Common myeloid progenitor, CD34-positive (primary cell): ENCODE measurements around the gene GRPEL1.

Experiments used
- CTCF ChIA-PET: fragments of 350-600 bp; sonication (Branson Sonifier 250); formaldehyde crosslinking; loops from one replicate; lab custom pipeline; 2021; ENCODE audit warnings: antibody characterized with exemption; lab: Charles Lee
- POLR2A ChIA-PET: fragments of 350-600 bp; sonication (Branson Sonifier 250); formaldehyde crosslinking; loops from one replicate; lab custom pipeline; 2021; ENCODE audit warnings: antibody characterized with exemption; lab: Charles Lee
- DNase-seq, 3 donors: peaks; one replicate each; pipeline versions ENCODE4 v3.0.0 to v3.0.0-alpha.2; 2013
- H3K27ac ChIP-seq, 2 experiments: 1 replicate in 1 of 2; 2 replicates in 1 of 2; pipeline ENCODE4 v1.7.0; 2013; ENCODE audit warnings: inconsistent platforms in 2 of 2, low read length in 2 of 2, mild to moderate bottlenecking in 2 of 2, low read depth in 1 of 2, moderate library complexity in 1 of 2; ENCODE audit not compliant: severe bottlenecking in 2 of 2, insufficient read depth in 1 of 2, poor library complexity in 1 of 2
- H3K27me3 ChIP-seq, 5 experiments: replicated peaks in 2 of 5; 1 replicate in 3 of 5; 2 replicates in 2 of 5; pipeline versions ENCODE4 v1.6.1 to v1.7.0; 2013; ENCODE audit warnings: low read length in 4 of 5, mild to moderate bottlenecking in 2 of 5, moderate library complexity in 2 of 5, inconsistent platforms in 1 of 5; ENCODE audit not compliant: insufficient read depth in 5 of 5, control insufficient read depth in 4 of 5
- H3K36me3 ChIP-seq, 4 experiments: 1 replicate in 2 of 4; 2 replicates in 2 of 4; pipeline versions ENCODE4 v1.6.1 to v1.7.0; 2013; ENCODE audit warnings: low read length in 3 of 4, control low read depth in 1 of 4, mild to moderate bottlenecking in 1 of 4; ENCODE audit not compliant: control insufficient read depth in 4 of 4, insufficient read depth in 4 of 4
- H3K4me1 ChIP-seq, 4 experiments: 1 replicate in 3 of 4; 2 replicates in 1 of 4; pipeline versions ENCODE4 v1.6.1 to v1.7.1; 2013; ENCODE audit warnings: low read length in 3 of 4, mild to moderate bottlenecking in 3 of 4, control low read depth in 1 of 4, inconsistent platforms in 1 of 4, moderate library complexity in 1 of 4; ENCODE audit not compliant: control insufficient read depth in 4 of 4, insufficient read depth in 4 of 4; ENCODE audit errors: control extremely low read depth in 1 of 4
- H3K4me3 ChIP-seq, 7 experiments: 1 replicate in 4 of 7; 2 replicates in 3 of 7; pipeline versions ENCODE4 v1.5.1 to v1.7.0; 2013; ENCODE audit warnings: mild to moderate bottlenecking in 7 of 7, low read length in 6 of 7, moderate library complexity in 6 of 7, inconsistent platforms in 2 of 7, low read depth in 2 of 7, control low read depth in 1 of 7; ENCODE audit not compliant: insufficient read depth in 4 of 7, control insufficient read depth in 1 of 7; ENCODE audit errors: extremely low read depth in 1 of 7
- H3K9me3 ChIP-seq, 5 experiments: 1 replicate in 4 of 5; 2 replicates in 1 of 5; pipeline versions ENCODE4 v1.6.1 to v1.7.1; 2013; ENCODE audit warnings: low read length in 4 of 5, mild to moderate bottlenecking in 2 of 5, inconsistent platforms in 1 of 5, low read depth in 1 of 5, moderate library complexity in 1 of 5; ENCODE audit not compliant: control insufficient read depth in 4 of 5, insufficient read depth in 2 of 5; ENCODE audit errors: control extremely low read depth in 1 of 5
- WGBS: methylation state at CpG from one replicate; pipeline ENCODE4 v1.1.5; 2013; ENCODE audit not compliant: insufficient coverage; 5-methylcytosine and 5-hydroxymethylcytosine counted together

GRPEL1 gene

GRCh38 chr4:7044137-7044930 is 23.5 kb downstream of the GRPEL1 start:
- peak overlapping the region in 1 of 2 experiments; percentile 45 for H3K27ac ChIP-seq
- CTCF ChIA-PET = interaction anchor here (0.8 to 9.1 kb wide), 5 partner anchors 10 to 58 kb away, joined by 3 to 113 read pairs (median 4); partner anchors contain the start of gene GRPEL1

DNA sequence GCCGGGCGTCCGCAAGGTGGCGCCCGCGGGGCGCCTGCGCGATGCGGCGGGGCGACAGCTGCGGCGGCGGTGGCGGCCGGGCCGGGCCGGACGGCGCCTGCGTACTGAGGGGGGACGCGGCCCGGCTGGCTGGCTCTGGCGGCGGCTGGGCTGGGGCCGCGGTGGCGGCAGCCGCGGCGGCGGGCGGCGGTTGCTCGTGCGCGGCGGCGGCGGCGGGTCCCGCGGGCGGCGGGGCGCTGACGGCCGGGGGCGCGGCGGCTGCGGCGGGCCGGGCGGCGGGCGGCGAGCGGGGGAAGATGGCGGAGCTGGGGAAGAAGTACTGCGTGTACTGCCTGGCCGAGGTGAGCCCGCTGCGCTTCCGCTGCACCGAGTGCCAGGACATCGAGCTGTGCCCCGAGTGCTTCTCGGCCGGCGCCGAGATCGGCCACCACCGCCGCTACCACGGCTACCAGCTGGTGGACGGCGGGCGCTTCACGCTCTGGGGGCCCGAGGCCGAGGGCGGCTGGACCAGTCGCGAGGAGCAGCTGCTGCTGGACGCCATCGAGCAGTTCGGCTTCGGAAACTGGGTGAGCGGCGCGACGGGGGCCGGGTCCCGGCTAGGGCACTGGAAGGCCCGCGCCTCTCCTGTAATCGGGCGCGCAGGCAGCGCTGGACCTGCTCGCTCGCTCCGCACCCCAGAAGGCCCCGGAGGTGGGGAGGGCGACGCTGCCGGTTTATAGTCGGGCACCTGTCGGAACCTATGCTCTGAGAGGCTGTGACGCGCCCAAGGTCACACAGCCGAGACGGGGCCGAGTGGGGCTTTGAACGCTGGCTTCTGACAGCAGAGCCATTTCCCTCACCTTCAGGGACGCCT is 24.4 kb downstream of the GRPEL1 start, which contains the start of gene TADA2B:
TSS of gene TADA2B (plus strand) at position 89 of the 853 bp plus-strand sequence. CDS start at position 297, 208 bp downstream.
- WGBS = under 1% methylated on average over 60 of the region's 119 CpGs
- Histone ChIP-seq H3K9me3 (no peaks in the 10 kb centered on the region), H3K4me1 (peaks cover 3 to 28% (median 26%) of the 10 kb centered on the region in 4 experiments), H3K36me3 (no peaks in the 10 kb centered on the region), H3K27me3 (peaks cover 0 to 84% (median 44%) of the 10 kb centered on the region in 5 experiments), H3K4me3 (peak within 1 kb of the TSS; percentile 59 to 86 (median 76)), H3K27ac (peak within 1 kb of the TSS in 1 of 2 experiments; percentile 45)
- ChIA-PET POLR2A (interaction anchor here (0.7 kb wide), 1 partner anchor 87 kb away, joined by 3 read pairs; no protein-coding TSS in a partner anchor), CTCF (interaction anchor here (1.2 to 9.1 kb wide), 6 partner anchors 8 to 58 kb away, joined by 3 to 113 read pairs (median 4); partner anchors contain the start of gene GRPEL1)
- DNase-seq = peak; percentile 22 to 58 (median 40)

More at GRCh38 chr4:7044137-7044930, 23.5 kb downstream of the GRPEL1 start:
- H3K4me1 ChIP-seq = peaks cover 3 to 28% (median 26%) of the 10 kb centered on the region in 4 experiments
- 46% methylated on average over 27 of the region's 29 CpGs for WGBS
- H3K27me3 ChIP-seq = peaks cover 0 to 87% (median 47%) of the 10 kb centered on the region in 5 experiments
- H3K4me3 ChIP-seq = peak overlapping the region; percentile 59 to 86 (median 76)
- no peaks in the 10 kb centered on the region for H3K9me3 ChIP-seq
- POLR2A ChIA-PET = no interaction called here
- DNase-seq = no peak
- H3K36me3 ChIP-seq = no peaks in the 10 kb centered on the region

GRCh38 chr4:7042503-7043283 is 25.2 kb downstream of the GRPEL1 start:
- no peaks in the 10 kb centered on the region for H3K9me3 ChIP-seq
- H3K27ac ChIP-seq = no peak overlapping the region
- no peaks in the 10 kb centered on the region for H3K36me3 ChIP-seq
- H3K27me3 ChIP-seq = peaks cover 0 to 84% (median 45%) of the 10 kb centered on the region in 5 experiments
- under 1% methylated on average over 85 of the region's 90 CpGs for WGBS
- CTCF ChIA-PET = interaction anchor here (1.2 to 9.1 kb wide), 7 partner anchors 9 to 59 kb away, joined by 3 to 113 read pairs (median 4); partner anchors contain the start of gene GRPEL1
- H3K4me3 ChIP-seq = peak overlapping the region; percentile 31 to 86 (median 61)
- peaks cover 3 to 28% (median 26%) of the 10 kb centered on the region in 4 experiments for H3K4me1 ChIP-seq
- DNase-seq = peak; percentile 89 to 92 (median 91)
- POLR2A ChIA-PET = interaction anchor here (0.7 kb wide), 1 partner anchor 87 kb away, joined by 3 read pairs; no protein-coding TSS in a partner anchor

GRCh38 chr4:7041801-7042502 is 25.9 kb downstream of the GRPEL1 start:
- Histone ChIP-seq H3K36me3 (no peaks in the 10 kb centered on the region), H3K4me1 (peaks cover 3 to 28% (median 26%) of the 10 kb centered on the region in 4 experiments), H3K27me3 (peaks cover 0 to 83% (median 39%) of the 10 kb centered on the region in 5 experiments), H3K27ac (no peak overlapping the region), H3K4me3 (peak overlapping the region in 6 of 7 experiments; percentile 31 to 86 (median 66)), H3K9me3 (no peaks in the 10 kb centered on the region)
- POLR2A ChIA-PET = no interaction called here
- DNase-seq = peak in 2 of 3 donors; percentile 23 to 37
- 18% methylated on average over 41 of the region's 42 CpGs for WGBS
- CTCF ChIA-PET = interaction anchor here (0.9 to 9.1 kb wide), 6 partner anchors 12 to 55 kb away, joined by 3 to 113 read pairs (median 4); partner anchors contain the start of gene GRPEL1

- POLR2A ChIA-PET = no interaction called here
- H3K4me1 ChIP-seq = peaks cover 3 to 28% (median 26%) of the 10 kb centered on the region in 4 experiments
- CTCF ChIA-PET = interaction anchor here (0.9 to 9.1 kb wide), 6 partner anchors 13 to 68 kb away, joined by 3 to 113 read pairs (median 4); partner anchors contain the start of gene GRPEL1
- H3K4me3 ChIP-seq = no peak overlapping the region
- peaks cover 0 to 83% (median 35%) of the 10 kb centered on the region in 5 experiments for H3K27me3 ChIP-seq
- no peaks in the 10 kb centered on the region for H3K36me3 ChIP-seq
- no peak overlapping the region for H3K27ac ChIP-seq
- DNase-seq = no peak
- 85% methylated on average over 19 of the region's 19 CpGs for WGBS
- no peaks in the 10 kb centered on the region for H3K9me3 ChIP-seq
Measured at GRCh38 chr4:7041246-7041645, 26.6 kb downstream of the GRPEL1 start.
